Vagina (tissue), 2 donors: Measurements from ENCODE around the gene FRMD4A.

Source experiments
- CTCF ChIP-seq, 3 experiments: fragments of 450-650 bp in 2 of 3; fragments of 200-600 bp in 1 of 3; sonication (generic) in 1 of 3; IDR thresholded peaks; one replicate each; pipeline ENCODE4 v1.5.1; 2017 to 2019; ENCODE audit warnings: antibody characterized with exemption in 3 of 3, mild to moderate bottlenecking in 2 of 3, moderate library complexity in 2 of 3
- POLR2A ChIP-seq, 2 donors: fragments of 450-650 bp; IDR thresholded peaks; one replicate each; pipeline ENCODE4 v1.6.1; 2017; ENCODE audit warnings: antibody characterized with exemption in 2 of 2, mild to moderate bottlenecking in 2 of 2, moderate library complexity in 2 of 2

DNA sequence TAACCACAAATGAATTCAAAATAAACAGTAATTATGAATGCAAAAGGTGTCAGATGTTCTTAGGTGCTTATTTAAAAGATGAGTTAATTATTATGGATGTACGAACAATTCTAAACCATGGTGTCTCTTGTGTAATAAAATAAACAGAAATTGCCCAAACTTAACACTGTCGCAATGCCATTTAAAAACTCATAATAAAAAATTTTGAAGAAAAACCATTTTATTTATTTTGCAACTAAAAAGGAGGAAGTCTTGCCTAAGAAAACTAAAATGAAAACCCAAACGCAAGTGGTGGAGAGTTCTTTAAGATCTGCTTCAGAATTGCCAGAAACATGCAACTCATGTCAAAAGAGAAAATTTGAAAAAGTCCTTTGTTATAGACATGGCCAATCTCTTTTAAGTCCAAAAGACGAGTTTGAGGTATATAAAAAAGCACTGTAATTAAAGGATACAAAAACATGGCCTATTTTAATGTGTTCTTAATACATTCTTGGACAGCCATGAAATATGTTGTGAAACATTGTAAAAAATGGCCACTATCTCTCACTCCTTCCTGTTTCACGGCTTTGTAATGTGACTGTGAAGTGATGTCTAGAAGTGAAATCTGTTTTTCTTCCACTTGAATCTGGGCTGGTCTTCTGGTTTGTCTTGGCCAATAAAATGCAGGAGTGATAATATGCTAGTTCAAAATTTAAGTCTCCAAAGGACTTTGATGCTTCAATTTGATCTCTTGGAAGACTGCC is 421.0 kb downstream of the FRMD4A start:
- TF ChIP-seq CTCF (IDR thresholded peaks at IDR 0.05) (no peak), POLR2A (IDR thresholded peaks at IDR 0.05) (no peak)
